H1 (cell line): ENCODE measurements around the gene TEKT5.

Experiments
- ATF3 ChIP-seq: IDR thresholded peaks from 2 replicates; pipeline ENCODE4 v1.6.1; 2011; ENCODE audit warnings: low read depth, mild to moderate bottlenecking, low read length; ENCODE audit not compliant: insufficient read depth
- BCL11A ChIP-seq, 2 experiments: IDR thresholded peaks; one replicate each; pipeline ENCODE4 v1.6.1; 2011; ENCODE audit warnings: low read depth in 2 of 2, low read length in 2 of 2, mild to moderate bottlenecking in 2 of 2
- CBX8 ChIP-seq: fragments of 300-800, 300-1000 bp; sonication (generic); IDR thresholded peaks from 2 replicates; pipeline ENCODE4 v1.7.1; 2016; ENCODE audit warnings: low read depth, low read length, borderline replicate concordance
- EP300 ChIP-seq, 2 experiments: IDR thresholded peaks; 1 replicate in 1 of 2; 2 replicates in 1 of 2; pipeline ENCODE4 v1.6.1; 2011 to 2012; ENCODE audit warnings: low read depth in 2 of 2, low read length in 2 of 2, mild to moderate bottlenecking in 2 of 2, borderline replicate concordance in 1 of 2, inconsistent platforms in 1 of 2, moderate library complexity in 1 of 2
- EZH2 ChIP-seq: fragments of 200-600 bp; sonication (generic); IDR thresholded peaks from 2 replicates; pipeline ENCODE4 v1.7.1; 2012; ENCODE audit warnings: low read depth, mild to moderate bottlenecking, moderate library complexity, low read length, inconsistent platforms; ENCODE audit not compliant: severe bottlenecking
- POLR2A ChIP-seq, 2 experiments: IDR thresholded peaks; 1 replicate in 1 of 2; 2 replicates in 1 of 2; pipeline ENCODE4 v1.6.1; 2011; ENCODE audit warnings: low read depth in 2 of 2, low read length in 2 of 2, mild to moderate bottlenecking in 2 of 2; ENCODE audit errors: control extremely low read depth in 1 of 2
- POLR2AphosphoS5 ChIP-seq: IDR thresholded peaks from 2 replicates; pipeline ENCODE4 v1.6.1; 2011; ENCODE audit warnings: low read depth, low read length
- RXRA ChIP-seq: IDR thresholded peaks from 2 replicates; pipeline ENCODE4 v1.6.1; 2011; ENCODE audit warnings: low read depth, mild to moderate bottlenecking, low read length, moderate library complexity; ENCODE audit not compliant: insufficient read depth
- USF2 ChIP-seq: IDR thresholded peaks from 2 replicates; pipeline ENCODE4 v1.6.1; 2011; ENCODE audit warnings: low read length, improper control_type of control experiment
- ZNF274 ChIP-seq: IDR thresholded peaks from 2 replicates; pipeline ENCODE4 v1.7.0; 2012; ENCODE audit warnings: low read length, borderline replicate concordance; ENCODE audit errors: extremely low read depth

- no peak for TF ChIP-seq CBX8
- no peak for TF ChIP-seq USF2
- no peak for TF ChIP-seq POLR2A (IDR thresholded peaks at IDR 0.05; ENCODE audit: control extremely low read depth in 1 of 2, low read depth in 2 of 2, low read length in 2 of 2)
- TF ChIP-seq RXRA, result no peak
- no peak for TF ChIP-seq POLR2AphosphoS5
- no peak for TF ChIP-seq BCL11A (IDR thresholded peaks at IDR 0.05; ENCODE audit: low read depth in 2 of 2, low read length in 2 of 2)
- TF ChIP-seq EZH2, result no peak
- TF ChIP-seq EP300 (IDR thresholded peaks at IDR 0.05; ENCODE audit: borderline replicate concordance in 1 of 2, low read depth in 2 of 2, low read length in 2 of 2), result no peak
- no peak for TF ChIP-seq ZNF274
- no peak for TF ChIP-seq ATF3
Measured at GRCh38 chr16:10613785-10614485, 80.8 kb downstream of the TEKT5 start.
